GM12892 (cell line): Measurements from ENCODE around the gene NPPA.
A peak's percentile ranks its signal among the peaks of the same experiment; 100 is the strongest.

Experiments
- DNase-seq: peaks from one replicate; pipeline ENCODE4 v3.0.0; 2011; ENCODE audit not compliant: insufficient read length
- FAIRE-seq: peaks from 2 replicates; lab custom pipeline; 2011; peaks lifted over from hg19 to GRCh38; lab: Jason Lieb, UNC
- POLR2A ChIP-seq: IDR thresholded peaks from 2 replicates; pipeline ENCODE4 v1.6.1; 2011; ENCODE audit warnings: low read depth, low read length, control low read depth
- POLR2AphosphoS5 ChIP-seq: IDR thresholded peaks from 2 replicates; pipeline ENCODE4 v1.6.1; 2011; ENCODE audit warnings: low read depth, low read length, control low read depth
- TAF1 ChIP-seq: IDR thresholded peaks from 2 replicates; pipeline ENCODE4 v1.6.1; 2011; ENCODE audit warnings: low read depth, mild to moderate bottlenecking, control low read depth, low read length, borderline replicate concordance

Gene NPPA

DNA sequence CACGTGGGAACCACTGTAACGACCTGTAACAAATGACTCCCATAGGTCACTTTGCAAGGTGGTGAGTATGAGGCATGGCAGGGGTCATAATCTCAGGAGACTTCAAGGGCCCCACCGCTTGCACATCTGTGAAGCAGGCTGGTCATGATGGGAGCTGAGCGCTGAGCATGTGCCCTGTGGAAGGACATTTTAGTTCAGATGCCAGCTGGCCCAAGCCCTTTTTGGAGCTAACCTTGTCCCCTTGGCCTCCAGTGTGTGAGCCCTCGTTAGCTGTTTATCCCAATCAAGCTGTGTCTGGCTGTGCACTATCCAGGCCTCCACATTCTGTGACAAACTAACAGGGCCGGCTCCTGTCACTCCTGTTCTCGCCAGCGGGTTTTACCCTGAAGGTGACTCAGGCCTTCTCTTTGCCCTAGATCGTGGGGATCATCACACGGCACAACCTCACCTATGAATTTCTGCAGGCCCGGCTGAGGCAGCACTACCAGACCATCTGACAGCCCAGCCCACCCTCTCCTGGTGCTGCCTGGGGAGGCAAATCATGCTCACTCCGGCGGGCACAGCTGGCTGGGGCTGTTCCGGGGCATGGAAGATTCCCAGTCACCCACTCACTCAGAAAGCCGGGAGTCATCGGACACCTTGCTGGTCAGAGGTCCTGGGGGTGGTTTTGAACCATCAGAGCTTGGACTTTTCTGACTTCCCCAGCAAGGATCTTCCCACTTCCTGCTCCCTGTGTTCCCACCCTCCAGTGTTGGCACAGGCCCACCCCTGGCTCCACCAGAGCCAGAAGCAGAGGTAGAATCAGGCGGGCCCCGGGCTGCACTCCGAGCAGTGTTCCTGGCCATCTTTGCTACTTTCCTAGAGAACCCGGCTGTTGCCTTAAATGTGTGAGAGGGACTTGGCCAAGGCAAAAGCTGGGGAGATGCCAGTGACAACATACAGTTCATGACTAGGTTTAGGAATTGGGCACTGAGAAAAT lies 7.6 kb downstream of the NPPA start:
- no peak for FAIRE-seq
- TF ChIP-seq POLR2A = no peak
- no peak for TF ChIP-seq POLR2AphosphoS5
- TF ChIP-seq TAF1 = no peak
- no peak for DNase-seq

- DNase-seq = peak; percentile 94
- peak; percentile 85 for FAIRE-seq
- TF ChIP-seq POLR2AphosphoS5 (no peak), POLR2A (no peak), TAF1 (no peak)
Observed at GRCh38 chr1:11838349-11839272, 9.0 kb downstream of the NPPA start.

DNA sequence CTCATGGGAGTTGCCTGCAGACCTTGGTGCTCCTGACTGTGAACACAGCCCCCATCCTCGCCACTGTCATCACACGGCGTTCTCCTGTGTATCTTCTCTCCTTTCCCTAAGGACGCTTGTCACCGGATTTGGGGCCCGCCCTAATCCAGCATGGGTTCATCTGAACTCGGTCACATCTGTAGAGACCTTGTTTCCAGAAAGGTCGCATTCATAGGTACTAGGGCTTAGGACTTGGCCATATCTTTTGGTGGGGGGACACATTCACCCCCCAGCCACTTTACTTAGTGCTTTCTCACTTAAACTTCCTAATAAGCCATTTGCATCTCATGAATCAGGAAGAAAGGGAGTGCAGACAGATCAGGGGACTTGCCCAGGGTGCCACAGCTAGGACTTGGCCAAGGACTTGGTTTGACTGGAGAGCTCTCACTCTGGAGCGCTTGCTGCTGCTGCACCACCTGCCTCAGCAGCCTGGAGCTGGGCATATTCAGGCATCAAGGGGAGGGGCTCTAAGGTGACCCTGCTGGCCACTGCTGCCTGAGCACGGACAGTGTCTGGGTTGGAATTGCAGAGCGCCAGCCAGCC lies 9.7 kb downstream of the NPPA start:
- DNase-seq (no peak), FAIRE-seq (no peak)
- TF ChIP-seq POLR2AphosphoS5 (no peak), TAF1 (no peak), POLR2A (no peak)

DNA sequence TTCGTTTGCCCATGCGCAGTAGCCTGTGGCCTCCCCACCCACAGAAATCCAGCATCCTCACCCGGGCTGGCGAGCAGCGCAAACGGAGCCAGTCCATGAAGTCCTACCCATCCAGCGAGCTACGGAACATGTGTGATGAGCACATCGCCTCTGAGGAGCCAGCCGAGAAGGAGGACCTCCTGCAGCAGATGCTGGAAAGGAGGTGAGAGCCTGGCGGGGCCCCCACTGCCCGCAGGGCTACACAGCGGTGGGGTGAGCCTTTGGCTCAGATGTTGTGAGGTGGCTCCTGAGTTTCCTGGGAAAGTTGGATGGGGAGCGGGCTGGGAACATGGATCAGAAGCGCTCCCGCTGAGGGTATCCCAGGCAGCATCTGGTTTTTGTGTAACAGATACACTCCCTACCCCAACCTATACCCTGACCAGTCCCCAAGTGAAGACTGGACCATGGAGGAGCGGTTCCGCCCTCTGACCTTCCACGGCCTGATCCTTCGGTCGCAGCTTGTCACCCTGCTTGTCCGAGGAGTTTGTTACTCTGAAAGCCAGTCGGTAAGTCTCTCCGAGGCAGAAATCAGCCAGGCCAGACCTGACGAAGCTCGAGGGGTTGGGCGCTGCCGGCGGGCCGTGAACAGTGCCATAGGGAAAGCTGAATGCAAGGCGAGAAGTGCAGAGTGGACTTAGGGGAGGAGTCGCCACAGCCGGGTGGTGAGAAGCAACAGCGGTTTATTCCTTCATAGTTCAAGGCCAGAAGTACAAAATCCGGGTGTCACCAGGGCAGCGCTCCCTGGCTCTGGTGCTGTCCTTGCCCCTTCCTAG lies 10.4 kb downstream of the NPPA start:
- FAIRE-seq (no peak), DNase-seq (no peak)
- TF ChIP-seq POLR2AphosphoS5 = no peak
- no peak for TF ChIP-seq TAF1
- TF ChIP-seq POLR2A = no peak

- FAIRE-seq (no peak), DNase-seq (no peak)
- TF ChIP-seq TAF1 = no peak
- no peak for TF ChIP-seq POLR2AphosphoS5
- TF ChIP-seq POLR2A = no peak
Observed at GRCh38 chr1:11835441-11836225, 11.9 kb downstream of the NPPA start.

GRCh38 chr1:11833900-11834299 lies 13.7 kb downstream of the NPPA start:
- DNase-seq = no peak
- TF ChIP-seq POLR2A (no peak), POLR2AphosphoS5 (no peak), TAF1 (no peak)
- FAIRE-seq = no peak

DNA sequence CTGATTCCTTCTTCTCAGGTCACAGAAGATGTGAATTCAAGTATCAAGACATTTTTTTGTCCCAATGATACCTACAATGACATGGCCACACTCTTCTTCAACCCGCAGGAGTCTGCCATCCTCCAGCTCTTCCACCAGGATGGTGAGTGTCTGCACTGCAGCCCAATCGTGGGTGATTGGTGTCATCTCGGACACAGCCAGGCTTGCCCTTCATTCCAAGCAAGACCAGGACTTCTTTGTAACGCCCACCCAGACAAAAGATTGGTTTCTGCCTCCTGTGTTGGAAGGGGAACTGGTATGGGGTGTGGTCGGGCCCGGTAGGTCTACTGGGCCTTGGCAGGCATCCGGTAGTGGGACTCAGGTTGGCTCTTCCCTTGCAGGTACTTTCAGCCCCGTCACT lies 14.1 kb downstream of the NPPA start:
- TF ChIP-seq POLR2AphosphoS5 (no peak), POLR2A (0 out of 2 replicates have a peak, but pooled peaks have one; percentile 28), TAF1 (no peak)
- FAIRE-seq = no peak
- DNase-seq = no peak

DNA sequence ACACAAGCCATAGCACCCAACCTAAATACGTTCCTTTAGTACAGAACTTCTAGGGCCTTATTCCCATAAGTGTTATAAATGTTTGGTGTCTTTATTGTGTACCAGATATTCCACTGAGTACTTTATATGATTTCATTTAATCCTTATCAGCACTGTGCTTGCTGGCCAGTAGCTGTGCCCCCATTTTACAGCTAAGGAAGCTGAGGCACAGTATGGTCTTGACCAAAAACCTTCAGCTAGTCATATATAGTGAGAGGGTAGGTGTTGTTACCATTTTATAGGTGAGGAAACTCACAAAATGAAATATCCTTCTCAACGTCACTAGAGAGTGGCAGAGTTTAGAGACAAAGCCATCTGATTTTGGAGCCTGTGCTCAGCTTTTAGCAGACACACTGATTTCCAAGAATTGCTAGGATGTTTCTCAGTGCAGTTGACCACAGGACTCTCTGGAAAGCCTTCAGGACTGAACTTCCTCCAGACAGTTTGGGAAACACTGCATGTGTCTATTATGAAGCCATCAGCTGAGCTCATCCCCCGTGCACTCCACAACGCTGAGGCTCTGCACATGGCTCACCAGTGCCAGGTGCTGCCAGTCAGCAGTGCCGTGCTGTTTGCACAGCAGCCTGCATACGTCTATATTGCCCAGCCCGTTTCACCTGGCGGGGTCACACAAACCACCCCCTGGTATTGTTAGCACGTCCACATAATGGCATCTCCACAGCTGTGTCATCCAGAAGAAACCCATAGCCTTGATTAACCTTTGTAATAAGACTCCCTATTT lies 15.4 kb downstream of the NPPA start:
- no peak for DNase-seq
- no peak for TF ChIP-seq TAF1
- no peak for TF ChIP-seq POLR2AphosphoS5
- TF ChIP-seq POLR2A = no peak
- FAIRE-seq = no peak

DNA sequence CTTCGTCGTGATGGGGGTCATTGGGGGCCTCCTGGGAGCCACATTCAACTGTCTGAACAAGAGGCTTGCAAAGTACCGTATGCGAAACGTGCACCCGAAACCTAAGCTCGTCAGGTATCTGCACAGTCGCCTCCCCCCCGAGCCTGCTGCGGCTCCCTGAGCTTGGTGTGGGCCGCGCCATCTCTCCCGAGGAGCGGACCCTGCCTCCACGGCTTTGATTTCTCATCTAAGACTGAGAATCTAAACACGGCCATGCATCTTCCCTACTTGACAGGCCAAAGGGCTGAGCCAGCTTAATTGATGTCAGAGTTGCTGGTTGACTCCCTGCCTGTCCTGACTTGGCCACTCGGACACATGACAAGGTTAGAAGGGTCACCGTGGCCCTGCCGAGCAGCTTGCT lies 19.1 kb downstream of the NPPA start:
- DNase-seq = no peak
- no peak for FAIRE-seq
- TF ChIP-seq TAF1 (no peak), POLR2AphosphoS5 (no peak), POLR2A (no peak)

DNA sequence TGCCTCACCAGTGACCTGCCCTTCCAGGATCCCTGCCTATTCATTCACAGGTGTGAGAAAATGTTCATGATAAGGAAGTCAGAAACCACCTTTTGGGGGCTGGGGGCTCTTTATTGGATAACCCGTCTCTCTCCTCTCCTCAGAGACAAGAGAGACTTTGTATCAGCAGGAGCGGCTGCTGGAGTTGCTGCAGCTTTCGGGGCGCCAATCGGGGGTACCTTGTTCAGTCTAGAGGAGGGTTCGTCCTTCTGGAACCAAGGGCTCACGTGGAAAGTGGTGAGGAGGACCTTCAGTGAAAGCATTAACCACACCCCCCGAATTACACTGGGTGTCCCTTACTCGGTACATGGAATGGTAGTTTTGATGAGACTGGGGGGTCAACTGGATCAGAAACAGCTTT lies 20.6 kb downstream of the NPPA start:
- DNase-seq (no peak), FAIRE-seq (no peak)
- no peak for TF ChIP-seq TAF1
- TF ChIP-seq POLR2A = no peak
- TF ChIP-seq POLR2AphosphoS5 = no peak
